ENCODE data around the gene LRRC15.

Gene LRRC15

DNA sequence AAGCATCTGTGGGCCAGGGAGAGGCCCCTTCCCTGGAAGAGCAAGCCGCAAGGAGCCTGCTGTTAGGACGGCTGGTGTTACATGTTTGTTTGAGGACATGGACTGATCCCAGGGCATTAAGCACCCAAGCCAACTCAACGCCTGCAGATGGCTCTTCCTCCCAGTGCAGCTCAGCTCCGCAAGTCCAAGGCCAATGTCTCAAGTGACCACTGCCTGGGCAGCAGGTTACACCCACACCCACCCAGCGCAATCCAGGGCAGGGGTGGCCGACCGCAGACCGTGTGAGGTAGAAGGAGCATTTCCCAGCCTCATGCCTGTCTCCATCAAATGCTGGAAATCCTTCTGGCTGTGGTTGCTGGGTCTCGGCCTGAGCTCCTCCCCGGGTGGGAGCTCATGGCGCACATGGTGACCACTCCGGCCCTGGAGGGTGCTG, 15.0 kb upstream of the LRRC15 start:
- DNase-seq (ENCODE audit: low read depth): no peak

DNA sequence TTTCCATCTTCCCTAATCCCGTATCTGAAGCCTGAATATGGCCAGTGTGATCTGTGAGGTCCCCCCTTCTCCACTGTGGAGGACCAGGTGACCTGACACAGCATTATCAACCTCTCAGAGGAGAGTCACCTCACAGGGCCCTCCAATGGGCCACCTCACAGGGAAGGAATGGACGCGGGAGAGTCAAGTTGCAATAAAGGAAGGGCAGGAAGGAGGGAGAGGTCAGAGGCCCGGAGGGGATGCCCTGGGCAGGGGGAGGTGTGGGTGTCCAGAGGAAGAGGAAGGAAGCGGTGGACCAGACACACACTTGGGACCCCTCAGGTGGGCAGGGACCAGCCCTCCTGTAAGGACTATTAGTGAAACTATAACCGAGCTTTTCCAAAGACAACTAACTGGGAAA, 14.6 kb upstream of the LRRC15 start:
- DNase-seq (ENCODE audit: low read depth): no peak

DNA sequence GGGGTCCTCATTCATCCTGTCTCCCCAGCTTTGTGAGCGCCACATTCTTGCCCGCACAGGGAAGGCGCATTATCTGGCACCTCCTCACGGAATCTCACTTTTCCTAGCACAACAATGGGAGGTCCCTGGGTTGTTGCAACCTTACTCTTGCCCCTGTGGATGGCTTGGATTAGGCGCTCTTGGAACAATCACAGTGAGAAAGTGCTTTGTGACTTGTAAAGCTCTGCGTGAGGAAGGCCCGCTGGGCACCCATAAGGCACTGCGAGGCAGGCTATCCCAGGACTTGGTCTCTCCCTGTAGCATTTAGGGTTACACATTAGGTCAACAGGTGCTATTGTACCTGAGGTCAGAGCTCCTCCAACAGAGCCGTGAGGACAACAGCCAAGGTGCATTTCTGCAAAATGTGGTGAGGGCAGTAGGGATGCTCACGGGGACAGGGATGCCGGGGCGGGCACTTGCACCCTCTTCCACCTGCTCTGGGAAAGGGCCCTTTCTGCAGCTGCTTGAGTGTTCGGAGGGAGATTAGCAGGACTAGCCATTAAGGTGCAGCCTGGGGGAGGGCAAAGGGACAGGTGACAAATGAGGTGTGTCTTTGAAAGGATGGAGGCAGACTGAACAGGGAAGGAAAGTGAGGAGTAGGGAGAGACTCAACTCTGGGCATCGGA, 13.9 kb upstream of the LRRC15 start:
- DNase-seq (ENCODE audit: low read depth): no peak

DNA sequence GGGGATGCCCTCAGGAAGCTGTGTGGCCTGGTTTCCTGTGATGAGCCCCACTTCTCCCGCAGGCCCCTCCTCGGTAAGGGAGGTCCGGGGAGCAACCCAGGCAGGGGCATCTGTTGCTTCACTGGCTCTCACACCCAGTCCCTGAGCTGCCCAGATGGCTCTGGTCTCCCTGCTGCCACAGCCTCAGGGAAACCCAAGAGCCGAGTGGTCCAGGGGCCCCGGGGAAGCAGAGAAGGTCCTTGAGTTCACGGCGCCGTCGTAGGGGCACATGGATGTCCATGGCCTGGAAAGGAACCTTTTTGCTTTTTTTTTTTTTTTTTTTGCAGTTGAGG, 13.3 kb upstream of the LRRC15 start:
- DNase-seq (ENCODE audit: low read depth): no peak

DNA sequence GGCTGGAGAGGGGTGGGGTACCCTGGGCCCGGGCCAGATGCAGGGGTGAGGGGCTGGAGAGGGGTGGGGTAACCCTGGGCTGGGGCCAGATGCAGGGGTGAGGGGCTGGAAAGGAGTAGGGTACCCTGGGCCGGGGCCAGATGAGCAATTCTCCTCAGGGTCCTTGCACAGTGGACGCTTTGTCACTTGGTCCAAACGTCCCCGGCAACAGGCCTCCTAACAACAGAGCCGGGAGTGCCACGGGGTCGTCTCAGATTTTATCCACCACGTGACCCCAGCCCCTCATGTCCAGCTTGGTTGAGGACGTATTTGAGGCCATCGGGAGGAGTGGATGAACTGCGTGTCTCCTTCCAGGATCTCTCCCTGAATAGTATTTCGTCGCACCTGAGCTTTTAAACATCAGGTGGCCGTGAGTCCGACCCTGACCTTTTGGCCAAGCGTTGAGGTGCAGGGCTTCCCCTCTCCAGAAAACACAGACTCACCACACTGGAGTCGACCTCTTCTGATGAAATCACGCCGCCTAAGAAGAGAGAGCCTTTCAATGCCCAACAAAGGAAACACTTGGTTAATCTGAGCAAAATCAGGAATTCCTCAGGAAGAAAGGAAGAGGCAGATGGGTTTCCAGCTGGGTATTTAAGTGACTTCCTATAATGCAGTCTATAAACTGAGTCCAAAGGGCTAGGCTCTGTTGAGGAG, 12.8 kb upstream of the LRRC15 start:
- DNase-seq (ENCODE audit: low read depth): no peak

DNA sequence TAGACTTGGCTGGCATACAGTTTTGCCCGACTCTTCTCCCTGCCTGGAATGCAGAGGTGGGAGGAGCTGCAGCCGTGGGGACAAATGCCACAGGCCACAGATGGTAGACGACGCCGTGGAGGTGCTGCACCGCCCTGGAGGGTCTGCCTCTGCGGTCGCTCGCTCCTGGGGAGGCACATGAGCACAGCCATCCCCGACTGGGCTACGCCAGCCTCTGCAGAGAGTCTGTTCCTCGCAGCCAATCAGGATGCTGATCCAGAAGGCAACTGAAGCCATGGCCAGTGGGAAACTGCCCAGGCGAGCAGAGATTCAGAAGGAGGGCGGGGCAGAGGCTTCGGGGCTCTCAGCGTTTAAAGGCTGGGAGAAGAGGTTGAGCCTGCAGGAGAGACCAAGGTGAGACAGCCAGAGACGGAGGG, 11.9 kb upstream of the LRRC15 start:
- DNase-seq (ENCODE audit: low read depth): no peak

DNA sequence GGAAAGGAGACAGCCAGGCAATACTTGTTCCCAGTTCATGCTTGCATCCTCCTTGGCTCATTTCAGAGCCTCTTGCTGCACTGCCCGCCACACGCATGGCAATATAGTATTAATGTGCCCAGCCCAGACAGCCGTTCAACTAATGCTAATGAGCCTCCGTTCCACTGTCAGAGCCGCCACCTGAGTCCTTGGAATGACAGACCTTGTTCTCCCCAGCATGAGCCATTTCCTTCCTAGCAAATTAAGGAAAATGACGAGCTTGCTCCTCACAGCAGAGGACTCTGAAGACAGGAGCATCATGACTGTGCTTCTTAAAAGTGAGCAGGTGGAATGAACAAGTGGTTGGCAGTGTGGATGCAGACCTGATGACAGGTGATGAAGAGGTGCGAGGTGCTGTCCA, 10.8 kb upstream of the LRRC15 start:
- DNase-seq (ENCODE audit: low read depth): no peak

DNA sequence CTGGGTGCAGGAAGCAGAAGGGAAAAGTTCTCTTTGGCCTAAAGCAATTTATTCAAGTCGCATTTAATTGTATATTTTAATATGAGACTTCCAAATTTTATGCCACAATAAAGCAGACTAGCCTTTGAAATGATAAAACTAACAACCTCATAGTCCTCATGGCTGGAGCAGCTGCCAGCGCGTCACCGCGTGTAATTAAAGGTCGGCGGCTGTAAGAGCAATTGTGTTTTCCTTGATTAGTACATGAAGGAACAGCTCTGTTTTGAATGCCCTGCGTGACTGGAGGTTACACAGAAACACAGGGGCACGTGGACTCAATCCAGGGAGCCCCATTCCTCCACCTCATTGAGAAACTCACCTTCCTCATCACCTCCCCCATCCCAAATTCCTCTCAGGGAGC, 10.1 kb upstream of the LRRC15 start:
- no peak for DNase-seq (ENCODE audit: low read depth)

DNA sequence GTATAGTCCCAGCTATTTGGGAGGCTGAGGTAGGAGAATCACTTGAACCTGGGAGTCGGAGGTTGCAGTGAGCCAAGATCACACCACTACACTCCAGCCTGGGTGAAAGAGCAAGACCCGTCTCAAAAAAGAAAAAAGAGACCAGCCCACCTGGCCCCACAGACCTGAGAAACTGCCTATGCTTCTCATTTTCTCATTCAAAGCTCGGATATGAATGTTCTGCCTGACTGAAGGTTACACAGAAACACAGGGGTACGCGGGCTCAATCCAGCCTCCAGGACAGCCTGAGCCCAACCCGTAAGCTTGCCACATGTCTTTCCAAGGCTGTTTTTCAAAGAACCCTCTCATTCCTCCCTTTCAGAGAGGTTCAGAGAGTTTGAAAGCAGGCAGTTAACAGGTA, 9.7 kb upstream of the LRRC15 start:
- no peak for DNase-seq (ENCODE audit: low read depth)

DNA sequence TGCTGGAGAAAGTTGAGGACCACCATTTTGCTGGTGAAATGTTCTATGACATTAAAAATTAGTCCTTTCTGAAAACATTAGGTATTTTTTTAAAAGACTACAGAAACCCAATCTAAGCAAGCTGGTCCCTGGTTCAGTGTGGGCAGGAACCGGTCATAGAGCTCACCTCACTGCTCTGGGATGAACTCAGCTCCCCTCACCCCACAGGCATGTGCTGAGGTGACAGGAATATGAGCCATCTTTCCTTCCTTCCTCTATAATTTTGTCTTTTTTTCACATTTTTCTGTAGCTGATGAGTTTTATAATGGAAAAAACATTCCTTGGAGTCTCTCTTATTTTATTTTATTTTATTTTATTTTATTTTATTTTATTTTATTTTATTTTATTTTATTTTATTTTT, 8.2 kb upstream of the LRRC15 start:
- DNase-seq (ENCODE audit: low read depth): no peak

DNA sequence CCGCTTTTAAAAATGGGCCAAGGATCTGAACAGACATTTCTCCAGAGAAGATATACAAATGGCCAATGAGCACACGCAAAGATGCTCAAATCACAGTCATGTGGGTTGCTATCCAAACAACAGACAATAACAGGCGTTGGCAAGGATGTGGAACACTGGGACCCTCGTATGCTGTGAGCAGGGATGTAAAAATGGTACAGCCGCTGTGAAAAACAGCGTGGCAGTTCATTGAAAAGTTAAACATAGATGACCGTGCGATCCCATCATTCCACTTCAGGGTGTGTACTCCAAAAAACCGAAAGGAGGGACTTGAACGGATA, 6.7 kb upstream of the LRRC15 start:
- no peak for DNase-seq (ENCODE audit: low read depth)

DNA sequence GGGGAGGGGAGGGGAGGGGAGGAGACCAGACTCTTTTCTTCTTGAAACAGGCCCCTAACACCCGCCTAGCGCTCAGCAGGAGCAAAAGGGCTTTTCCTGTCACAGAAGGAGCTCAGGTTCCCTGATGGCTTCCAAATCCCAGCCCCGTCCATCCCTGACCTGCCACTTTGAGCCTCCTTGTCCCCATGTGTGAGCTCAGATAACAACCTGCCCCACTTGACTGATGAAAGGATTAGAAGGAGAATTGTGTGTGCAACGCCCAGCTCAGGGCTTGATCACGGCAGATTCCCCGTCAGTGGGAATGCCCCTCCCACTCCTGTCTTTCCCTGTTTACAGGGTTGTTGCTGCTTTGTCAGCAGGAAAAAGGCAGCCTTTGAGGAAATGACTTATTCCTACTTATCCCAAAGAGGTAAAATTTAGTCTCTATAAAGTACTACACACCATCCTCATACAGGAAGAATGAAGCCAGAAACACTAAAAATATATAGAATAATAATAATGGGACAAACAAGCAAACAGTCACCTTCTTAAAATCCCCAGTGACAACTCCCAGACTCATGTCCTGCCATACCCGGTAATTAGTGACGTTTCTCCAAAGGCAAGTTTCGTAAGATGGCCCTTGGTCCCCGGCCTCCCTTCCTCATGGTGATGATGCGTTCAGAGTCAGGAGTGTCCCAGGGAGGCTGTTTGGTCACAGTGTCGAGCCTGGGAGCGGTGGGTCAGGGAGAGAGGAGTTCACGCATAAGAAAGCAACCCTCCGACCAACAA, 6.1 kb upstream of the LRRC15 start:
- no peak for DNase-seq (ENCODE audit: low read depth)

DNA sequence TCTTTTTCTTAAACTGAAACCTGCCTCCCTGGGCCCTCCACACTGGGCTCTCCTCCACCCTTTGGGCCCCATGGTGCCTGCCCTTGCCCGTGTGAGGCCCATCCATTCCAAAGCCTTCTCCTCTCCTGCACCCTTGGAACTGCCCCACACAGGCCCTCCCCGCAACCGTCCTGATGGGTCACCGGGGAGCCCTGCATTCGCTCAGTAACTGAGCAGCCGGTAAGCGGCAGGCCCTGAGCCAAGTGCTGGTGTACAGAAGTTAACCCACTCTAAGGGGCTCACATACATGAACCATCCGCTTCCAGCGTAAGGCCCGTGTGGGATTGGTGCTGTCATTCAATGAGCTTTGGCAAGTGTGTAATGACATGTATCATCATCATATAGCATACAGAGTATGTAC, 5.4 kb upstream of the LRRC15 start:
- DNase-seq (ENCODE audit: low read depth): no peak

DNA sequence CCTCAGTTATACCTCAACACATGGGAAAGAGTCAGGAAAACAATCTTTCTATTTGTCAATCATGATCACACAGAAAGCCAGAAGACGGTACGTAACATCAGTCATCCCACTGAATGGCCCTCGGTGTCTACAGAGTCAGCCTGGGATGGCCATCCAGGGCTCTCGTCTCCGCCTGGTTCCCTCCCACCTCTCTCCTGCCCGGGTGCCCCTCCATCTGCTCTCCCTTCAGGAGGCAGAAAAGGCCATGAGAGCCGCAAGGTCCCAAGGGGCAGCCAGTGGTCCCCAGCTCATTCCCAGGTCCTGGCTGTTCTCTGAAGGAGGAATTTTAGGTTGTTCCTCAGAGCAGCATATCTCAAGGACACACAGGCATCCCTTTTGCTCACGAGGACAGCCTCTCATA, 4.4 kb upstream of the LRRC15 start:
- no peak for DNase-seq (ENCODE audit: low read depth)

DNA sequence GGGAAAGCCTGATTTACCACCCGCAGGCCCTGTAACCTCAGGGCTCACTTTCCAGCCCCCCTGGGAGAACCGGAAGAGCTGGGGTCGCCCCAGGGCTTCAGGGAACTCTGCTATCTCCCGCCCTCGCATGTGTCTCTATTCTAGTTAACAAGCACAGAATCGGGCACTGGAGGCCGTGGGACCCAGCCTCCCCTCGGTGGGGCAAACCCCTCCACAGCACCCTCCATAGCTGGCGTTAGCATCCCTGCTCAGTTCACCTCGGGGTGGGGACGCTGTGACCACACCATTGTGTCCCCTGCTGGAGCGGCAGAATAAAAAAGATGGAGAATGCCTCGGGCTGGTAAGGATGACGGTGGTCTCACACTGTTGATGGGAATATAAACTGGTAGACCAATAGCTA, 3.5 kb upstream of the LRRC15 start:
- no peak for DNase-seq (ENCODE audit: low read depth)

DNA sequence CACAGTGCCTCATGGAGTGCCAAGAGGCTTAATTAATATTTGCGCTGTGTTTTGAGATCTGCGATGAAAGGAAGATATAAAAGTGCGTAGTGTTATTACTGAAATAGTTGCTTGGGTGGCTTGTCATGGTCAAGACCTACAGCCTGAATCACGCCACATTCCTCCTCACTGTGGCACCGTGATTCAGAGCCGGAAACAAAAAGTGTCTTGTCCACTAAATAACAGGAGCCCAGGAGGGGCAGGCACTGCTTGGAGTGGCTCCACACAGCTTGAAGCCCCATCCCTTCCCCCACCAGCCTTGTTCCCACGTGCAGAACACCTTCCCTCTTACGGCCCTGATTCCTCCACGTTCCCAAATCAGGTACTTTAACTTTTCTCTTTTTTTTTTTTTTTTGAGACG, 1.2 kb upstream of the LRRC15 start:
- DNase-seq (ENCODE audit: low read depth): no peak

DNA sequence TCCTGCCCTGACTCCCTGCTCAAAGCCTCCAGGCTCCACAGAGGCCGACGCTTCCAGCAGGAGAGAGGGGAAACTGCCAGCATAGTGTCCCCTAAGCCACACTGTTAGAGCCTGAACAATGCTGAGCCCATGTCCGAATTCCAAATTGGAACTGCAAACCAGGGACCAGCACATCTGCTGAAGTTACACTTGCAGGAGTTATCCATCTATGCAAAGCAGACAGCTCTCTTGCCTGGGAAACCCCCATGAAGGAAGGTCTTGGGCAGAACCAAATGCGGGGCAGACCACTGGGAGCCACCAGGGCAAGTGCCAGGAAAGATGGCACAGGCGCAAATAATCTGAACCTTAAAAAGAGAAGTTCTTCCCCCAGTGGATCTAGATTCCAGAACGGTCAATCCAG, 625 bp downstream of the LRRC15 start:
- DNase-seq (ENCODE audit: low read depth): no peak

DNA sequence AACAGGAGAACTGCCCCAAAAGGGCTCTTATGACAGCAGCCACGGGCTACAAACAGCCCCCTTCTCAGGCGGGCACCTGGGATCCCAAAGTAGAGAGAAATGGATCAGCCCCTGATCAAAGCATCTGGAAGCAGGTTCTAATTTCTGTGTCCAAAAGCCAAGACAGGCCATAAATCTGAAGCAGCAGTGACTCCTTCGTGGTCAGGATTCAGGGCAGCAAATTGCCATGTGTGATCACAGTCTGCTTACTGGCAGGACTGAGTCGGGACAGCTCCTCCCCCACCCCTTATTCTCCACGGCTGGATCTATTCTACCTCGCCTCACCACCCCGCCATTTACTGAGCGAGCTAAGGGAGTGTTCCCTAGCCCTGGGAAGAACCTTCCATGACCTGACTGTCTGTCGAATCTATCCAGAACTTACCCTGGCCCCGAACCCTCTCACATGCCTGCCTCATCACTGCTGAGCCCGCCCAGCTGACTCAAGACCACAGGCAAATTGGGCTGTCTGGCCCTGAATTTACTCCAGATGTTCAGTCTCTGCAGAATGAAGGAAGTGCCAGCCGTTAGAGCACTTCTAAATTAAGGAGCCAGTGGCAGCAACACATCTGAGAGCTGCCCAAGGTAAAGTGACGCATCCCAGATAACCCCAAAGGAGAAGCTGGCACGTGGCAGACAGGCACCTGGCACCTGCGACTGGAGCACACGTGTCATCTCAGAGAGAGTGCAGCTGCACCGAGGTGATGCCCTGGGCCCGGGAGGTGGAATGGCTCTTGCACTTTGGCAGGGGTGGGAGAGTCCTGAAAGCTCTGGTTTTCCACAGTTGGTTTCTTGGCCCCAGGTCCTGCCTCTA, 1.3 kb downstream of the LRRC15 start:
- DNase-seq (ENCODE audit: low read depth): no peak

DNA sequence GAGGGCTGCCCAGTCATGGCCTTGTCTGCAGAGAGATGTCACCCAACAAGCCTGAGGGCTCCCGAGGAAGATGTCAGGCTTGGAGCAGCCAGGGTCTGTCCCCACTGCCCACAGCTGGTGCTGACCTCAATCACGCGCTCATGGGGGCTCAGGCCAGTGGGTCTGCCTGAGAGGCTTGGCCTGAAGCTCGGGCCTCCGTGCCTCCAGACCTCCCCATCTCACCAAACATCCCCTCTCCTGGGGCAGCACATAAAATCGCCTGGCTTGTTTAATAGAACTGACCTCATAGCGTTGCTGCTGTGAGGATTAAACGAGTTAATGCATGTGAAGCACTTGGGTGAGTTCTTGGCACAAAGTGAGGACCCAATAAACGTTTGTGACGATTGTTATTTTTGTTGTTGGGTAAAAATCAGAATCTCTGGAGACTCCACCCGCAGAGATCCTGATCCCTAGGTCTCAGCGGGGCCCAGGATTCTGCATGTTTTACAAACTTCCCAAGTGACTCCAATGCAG, 3.5 kb downstream of the LRRC15 start:
- no peak for DNase-seq (ENCODE audit: low read depth)

DNA sequence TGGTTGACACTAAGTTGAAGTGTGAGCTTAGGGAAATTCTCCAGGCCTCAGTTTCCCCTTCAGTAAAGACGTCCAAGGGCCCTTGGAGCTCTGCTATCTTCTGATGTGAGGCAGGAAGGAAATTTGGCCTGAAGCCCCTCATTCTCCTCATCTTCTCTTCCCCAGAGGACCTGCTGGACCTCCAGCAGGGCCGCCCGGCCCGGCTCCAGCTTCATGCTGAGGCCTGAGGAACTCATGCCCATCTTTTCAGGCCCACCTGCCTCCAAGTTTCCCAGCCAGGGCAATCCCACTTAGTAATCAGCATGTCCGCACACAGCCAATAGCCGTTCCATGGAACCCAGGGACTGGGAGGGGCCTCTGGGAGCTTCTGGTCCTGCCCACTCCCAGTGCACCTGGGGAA, 4.0 kb downstream of the LRRC15 start:
- DNase-seq (ENCODE audit: low read depth): no peak

DNA sequence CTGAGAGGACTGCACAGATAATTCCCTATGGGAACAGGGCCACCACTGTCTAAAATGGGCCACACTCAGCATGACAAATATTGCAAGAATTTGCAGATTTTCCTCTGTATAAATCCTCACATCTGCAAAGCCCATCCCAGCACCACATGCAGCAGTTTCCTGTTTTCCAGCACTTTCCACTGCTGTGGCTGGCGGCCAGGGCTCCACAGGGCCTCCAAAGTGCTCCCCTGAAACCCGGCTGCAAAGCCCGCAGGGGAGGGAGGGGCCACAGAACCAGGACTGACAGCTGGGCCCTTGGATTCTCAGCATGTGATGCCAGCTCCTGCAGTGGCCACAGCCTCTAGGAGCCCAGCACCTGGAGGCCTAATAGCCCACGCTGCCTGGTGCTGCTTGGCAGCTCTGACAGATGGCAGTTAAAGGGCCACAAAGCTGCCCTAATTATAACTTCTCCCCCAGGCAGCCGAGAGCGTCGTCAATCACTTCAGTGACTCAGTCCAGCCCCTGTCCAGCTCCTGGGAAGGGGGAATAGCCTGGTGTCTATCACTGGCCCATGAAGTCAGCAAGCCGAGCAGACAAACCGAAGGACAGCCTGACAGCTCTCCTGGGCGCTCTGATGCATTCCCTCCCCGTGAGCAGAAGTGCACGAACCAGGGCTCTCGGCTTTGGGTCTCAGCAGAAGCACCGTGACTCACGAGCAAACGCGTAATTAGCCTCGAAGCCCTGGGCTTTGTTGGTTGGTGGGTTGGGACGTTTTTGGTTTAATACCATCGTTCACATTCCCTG, 4.7 kb downstream of the LRRC15 start:
- DNase-seq (ENCODE audit: low read depth): peak; percentile 28

DNA sequence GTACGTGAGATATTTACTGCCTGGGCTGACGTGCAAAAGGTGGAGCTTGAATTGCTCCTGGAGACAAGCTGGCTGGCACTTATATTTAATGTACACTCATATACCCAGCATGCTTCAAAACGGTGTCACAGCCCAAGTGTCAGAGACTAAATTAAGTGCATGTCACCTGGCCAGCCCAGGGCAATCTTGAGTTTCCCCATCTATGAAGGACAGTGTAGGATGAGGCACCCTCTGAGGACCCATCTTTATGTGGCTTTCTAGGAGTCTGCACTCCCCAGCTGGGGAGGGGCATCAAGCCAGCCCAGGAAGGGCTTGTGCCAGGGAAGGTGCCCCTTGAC, 5.3 kb downstream of the LRRC15 start:
- DNase-seq (ENCODE audit: low read depth): no peak

Measured in iris pigment epithelial cell (primary cell).